Measurements from ENCODE around the gene C2orf15. TPM values are rescaled to one million over a fixed set of nuclear protein-coding genes. Genes with fewer than 3 reads are reported as not detected.

C2orf15 gene
- polyA plus RNA-seq, 1 donor from 2014 or later, result 12.8 TPM

- peak within 1 kb of the TSS; percentile 96 for H3K4me2 ChIP-seq (ENCODE audit: low read length)
- peak within 1 kb of the TSS; percentile 74 for H3K27ac ChIP-seq (ENCODE audit: low read length)
- H3K9ac ChIP-seq (ENCODE audit: low read length), result peak within 1 kb of the TSS; percentile 74
- no peaks in the 10 kb centered on the region for H4K20me1 ChIP-seq (ENCODE audit: insufficient read depth)
- peak within 1 kb of the TSS; percentile 67 for H2AFZ ChIP-seq (ENCODE audit: low read depth, low read length)
- H3K9me3 ChIP-seq (ENCODE audit: low read length), result no peaks in the 10 kb centered on the region
- H3K9me2 ChIP-seq (ENCODE audit: insufficient read depth, low read length), result no peaks in the 10 kb centered on the region
- H3K79me2 ChIP-seq (replicated peaks; ENCODE audit: insufficient read depth, low read length), result no peaks in the 10 kb centered on the region
- no peaks in the 10 kb centered on the region for H3F3A ChIP-seq (ENCODE audit: insufficient read depth, low read length, poor library complexity, severe bottlenecking)
- H3K4me3 ChIP-seq (ENCODE audit: low read length), result peak within 1 kb of the TSS; percentile 78
- TF ChIP-seq CTCF (IDR thresholded peaks at IDR 0.05; ENCODE audit: poor library complexity, severe bottlenecking) (peak; percentile 36), MXI1 (conservative IDR thresholded peaks at IDR 0.05; ENCODE audit: poor library complexity, severe bottlenecking) (peak; percentile 97), SMC3 (conservative IDR thresholded peaks at IDR 0.05; ENCODE audit: poor library complexity) (no peak), EZH2 (IDR thresholded peaks at IDR 0.05; ENCODE audit: borderline replicate concordance, insufficient read depth, low read length, poor library complexity, severe bottlenecking) (no peak), RAD21 (conservative IDR thresholded peaks at IDR 0.05) (no peak), TAF1 (IDR thresholded peaks at IDR 0.05; ENCODE audit: low read depth) (peak; percentile 45), REST (IDR thresholded peaks at IDR 0.05; ENCODE audit: borderline replicate concordance) (no peak), EP300 (conservative IDR thresholded peaks at IDR 0.05; ENCODE audit: poor library complexity, severe bottlenecking) (peak; percentile 56), POLR2AphosphoS5 (IDR thresholded peaks at IDR 0.05) (peak; percentile 73)
- H3K27me3 ChIP-seq (ENCODE audit: insufficient read depth, low read depth, low read length), result no peaks in the 10 kb centered on the region
- peaks cover 4% of the 10 kb centered on the region for H3K36me3 ChIP-seq (ENCODE audit: insufficient read depth, low read length)
Measured at GRCh38 chr2:99154643-99155536, 13.4 kb downstream of the C2orf15 start, which contains the start of the genes LIPT1 and TSGA10. LIPT1 (plus strand) TSS chr2:99154967; CDS start chr2:99161958, 6,991 bp downstream. TSGA10 (minus strand) TSS chr2:99154942; CDS start chr2:99109439, 45,503 bp downstream.

GRCh38 chr2:99156891-99157290 lies 15.4 kb downstream of the C2orf15 start:
- Histone ChIP-seq H3K27ac (ENCODE audit: low read length) (no peak overlapping the region), H2AFZ (ENCODE audit: low read depth, low read length) (no peak overlapping the region), H3K9me2 (ENCODE audit: insufficient read depth, low read length) (no peaks in the 10 kb centered on the region), H3K27me3 (ENCODE audit: insufficient read depth, low read depth, low read length) (no peaks in the 10 kb centered on the region), H3K36me3 (ENCODE audit: insufficient read depth, low read length) (peaks cover 4% of the 10 kb centered on the region), H3K4me2 (ENCODE audit: low read length) (no peak overlapping the region), H4K20me1 (ENCODE audit: insufficient read depth) (no peaks in the 10 kb centered on the region), H3K79me2 (replicated peaks; ENCODE audit: insufficient read depth, low read length) (no peaks in the 10 kb centered on the region), H3K4me3 (ENCODE audit: low read length) (no peak overlapping the region), H3F3A (ENCODE audit: insufficient read depth, low read length, poor library complexity, severe bottlenecking) (no peaks in the 10 kb centered on the region), H3K9me3 (ENCODE audit: low read length) (no peaks in the 10 kb centered on the region), H3K9ac (ENCODE audit: low read length) (no peak overlapping the region)
- TF ChIP-seq RAD21 (conservative IDR thresholded peaks at IDR 0.05) (no peak), TAF1 (IDR thresholded peaks at IDR 0.05; ENCODE audit: low read depth) (no peak)
